SK-N-SH treated with all-trans-retinoic acid at 6 μM for 48 hours (cell line): ENCODE results near the gene MRPL1.

Experiments used
- ATAC-seq: fragments of 200-7000 bp; cut with Tn5 transposase; 3 replicates; pipeline ENCODE4 v1.9.1; 2020; ENCODE audit warnings: mild to moderate bottlenecking, moderate library complexity
- ARNTL ChIP-seq: fragments of 450-650 bp; formaldehyde crosslinking; IDR thresholded peaks from 2 replicates; pipeline ENCODE4 v1.5.0; 2020; ENCODE audit warnings: low read depth, mild to moderate bottlenecking, moderate library complexity, borderline replicate concordance
- BACH2 ChIP-seq: fragments of 250-450 bp; sonication (Bioruptor Pico); IDR thresholded peaks from 2 replicates; pipeline ENCODE4 v1.9.0; 2021; ENCODE audit warnings: mild to moderate bottlenecking, borderline replicate concordance
- CREB5 ChIP-seq: fragments of 250-450 bp; sonication (Bioruptor Pico); IDR thresholded peaks from 2 replicates; pipeline ENCODE4 v1.5.1; 2020; ENCODE audit warnings: low read depth, mild to moderate bottlenecking, moderate library complexity
- CSDC2 ChIP-seq: fragments of 250-450 bp; sonication (Bioruptor Pico); IDR thresholded peaks from 2 replicates; pipeline ENCODE4 v1.5.0; 2020; ENCODE audit warnings: mild to moderate bottlenecking, moderate library complexity
- CSRNP3 ChIP-seq: fragments of 250-450 bp; sonication (Bioruptor Pico); IDR thresholded peaks from 2 replicates; pipeline ENCODE4 v1.5.1; 2021; ENCODE audit warnings: mild to moderate bottlenecking, moderate library complexity
- ESRRG ChIP-seq: fragments of 250-450 bp; sonication (Bioruptor Pico); IDR thresholded peaks from 2 replicates; pipeline ENCODE4 v1.6.1; 2021; ENCODE audit warnings: mild to moderate bottlenecking
- GLIS3 ChIP-seq: fragments of 250-450 bp; sonication (Bioruptor Pico); IDR thresholded peaks from 2 replicates; pipeline ENCODE4 v1.5.0; 2020; ENCODE audit warnings: mild to moderate bottlenecking, moderate library complexity
- ISL1 ChIP-seq: fragments of 250-450 bp; sonication (Bioruptor Pico); IDR thresholded peaks from 2 replicates; pipeline ENCODE4 v2.1.2; 2022; ENCODE audit warnings: mild to moderate bottlenecking, moderate library complexity
- OSR1 ChIP-seq: fragments of 250-450 bp; sonication (Bioruptor Pico); IDR thresholded peaks from 2 replicates; pipeline ENCODE4 v1.8.0; 2022; ENCODE audit warnings: moderate library complexity, mild to moderate bottlenecking, inconsistent platforms
- PATZ1 ChIP-seq: fragments of 250-450 bp; sonication (Bioruptor Pico); IDR thresholded peaks from 2 replicates; pipeline ENCODE4 v1.8.0; 2020; ENCODE audit warnings: mild to moderate bottlenecking, moderate library complexity, borderline replicate concordance
- POU6F1 ChIP-seq: fragments of 250-450 bp; sonication (Bioruptor Pico); IDR thresholded peaks from 2 replicates; pipeline ENCODE4 v1.8.0; 2021; ENCODE audit warnings: low read depth, mild to moderate bottlenecking, moderate library complexity, borderline replicate concordance
- PPARA ChIP-seq: fragments of 250-450 bp; sonication (Bioruptor Pico); IDR thresholded peaks from 2 replicates; pipeline ENCODE4 v1.5.0; 2020; ENCODE audit warnings: mild to moderate bottlenecking, borderline replicate concordance
- SNAI2 ChIP-seq: fragments of 250-450 bp; sonication (Bioruptor Pico); IDR thresholded peaks from 2 replicates; pipeline ENCODE4 v1.5.0; 2020; ENCODE audit warnings: mild to moderate bottlenecking, moderate library complexity
- TCF4 ChIP-seq: fragments of 250-450 bp; sonication (Bioruptor Pico); IDR thresholded peaks from 2 replicates; pipeline ENCODE4 v1.8.0; 2021; ENCODE audit warnings: mild to moderate bottlenecking, moderate library complexity, borderline replicate concordance
- TOX ChIP-seq: fragments of 250-450 bp; sonication (Bioruptor Pico); IDR thresholded peaks from 2 replicates; pipeline ENCODE4 v1.8.0; 2021; ENCODE audit warnings: mild to moderate bottlenecking, moderate library complexity, borderline replicate concordance
- TSHZ2 ChIP-seq: fragments of 250-450 bp; sonication (Bioruptor Pico); IDR thresholded peaks from 2 replicates; pipeline ENCODE4 v1.5.0; 2020; ENCODE audit warnings: mild to moderate bottlenecking, moderate library complexity
- ZC3H10 ChIP-seq: fragments of 250-450 bp; sonication (Bioruptor Pico); IDR thresholded peaks from 2 replicates; pipeline ENCODE4 v1.5.1; 2021; ENCODE audit warnings: mild to moderate bottlenecking, moderate library complexity
- ZFP3 ChIP-seq: fragments of 250-450 bp; sonication (Bioruptor Pico); IDR thresholded peaks from 2 replicates; pipeline ENCODE4 v1.5.0; 2020; ENCODE audit warnings: mild to moderate bottlenecking, moderate library complexity
- ZNF565 ChIP-seq: fragments of 450-650 bp; formaldehyde crosslinking; conservative IDR thresholded peaks from 2 replicates; pipeline ENCODE4 v1.5.0; 2020; ENCODE audit warnings: low read depth, mild to moderate bottlenecking, moderate library complexity
- ZNF70 ChIP-seq: fragments of 450-650 bp; formaldehyde crosslinking; IDR thresholded peaks from 2 replicates; pipeline ENCODE4 v1.5.0; 2020; ENCODE audit warnings: mild to moderate bottlenecking, moderate library complexity

MRPL1 gene

GRCh38 chr4:77845929-77846328, 16.7 kb upstream of the MRPL1 start:
- no peak for TF ChIP-seq PATZ1 (CRISPR knock-in tag)
- no peak for TF ChIP-seq PPARA (CRISPR knock-in tag)
- no peak for TF ChIP-seq CREB5 (CRISPR knock-in tag)
- no peak for TF ChIP-seq TCF4 (CRISPR knock-in tag)
- TF ChIP-seq, all 23 proteins: peak for 0
- no peak for ATAC-seq

- no peak for ATAC-seq
- no peak for TF ChIP-seq BACH2
- no peak for TF ChIP-seq CSRNP3
- no peak for TF ChIP-seq TSHZ2 (CRISPR knock-in tag)
- TF ChIP-seq ISL1: no peak
- TF ChIP-seq ZFP3 (CRISPR knock-in tag): no peak
- TF ChIP-seq ESRRG (CRISPR knock-in tag): no peak
- TF ChIP-seq POU6F1: no peak
- TF ChIP-seq ZNF565 (CRISPR knock-in tag): no peak
- TF ChIP-seq OSR1 (CRISPR knock-in tag): no peak
- no peak for TF ChIP-seq CSDC2
- no peak for TF ChIP-seq PATZ1 (CRISPR knock-in tag)
- no peak for TF ChIP-seq ARNTL (CRISPR knock-in tag)
- TF ChIP-seq PPARA (CRISPR knock-in tag): no peak
- TF ChIP-seq TOX (CRISPR knock-in tag): no peak
- no peak for TF ChIP-seq ZNF70 (CRISPR knock-in tag)
- TF ChIP-seq ZC3H10 (CRISPR knock-in tag): no peak
- TF ChIP-seq CREB5 (CRISPR knock-in tag): no peak
- TF ChIP-seq GLIS3: no peak
- TF ChIP-seq SNAI2 (CRISPR knock-in tag): no peak
- TF ChIP-seq, all 23 proteins: peak for 0
Measured at GRCh38 chr4:77848508-77848907, 14.1 kb upstream of the MRPL1 start.
